Progenitor cell of endocrine pancreas (in vitro differentiated cells): ENCODE measurements around the gene H2AZ2. TPM values are rescaled to one million over a fixed set of nuclear protein-coding genes. Genes with fewer than 3 reads are reported as not detected.
"Not testable (repeated sequence)": the region's sequence is repeated elsewhere in the genome, so short reads cannot be mapped to it uniquely, and the experiment has no call there.

Experiments used
- DNase-seq: peaks from one replicate; pipeline ENCODE4 v3.0.0; 2021; ENCODE audit warnings: low spot score; ENCODE audit not compliant: unreplicated experiment
- H3K27ac Mint-ChIP-seq: 2 replicates; pipeline ENCODE4 v1.8.0; 2021; ENCODE audit warnings: mild to moderate bottlenecking, moderate library complexity, mixed read lengths
- H3K27me3 Mint-ChIP-seq: 2 replicates; pipeline ENCODE4 v1.8.0; 2021; ENCODE audit warnings: mixed read lengths
- H3K36me3 Mint-ChIP-seq: 2 replicates; pipeline ENCODE4 v1.8.0; 2022; ENCODE audit warnings: mixed read lengths; ENCODE audit not compliant: insufficient read depth
- H3K4me1 Mint-ChIP-seq: 2 replicates; pipeline ENCODE4 v1.8.0; 2021; ENCODE audit warnings: low read depth, mixed read lengths
- H3K4me3 Mint-ChIP-seq: 2 replicates; pipeline ENCODE4 v1.8.0; 2021; ENCODE audit warnings: low read depth, mild to moderate bottlenecking, moderate library complexity, mixed read lengths
- H3K9me3 Mint-ChIP-seq: 2 replicates; pipeline ENCODE4 v1.8.0; 2021; ENCODE audit warnings: low read depth, mixed read lengths
- CTCF ChIP-seq: fragments of 200-600 bp; sonication (generic); IDR thresholded peaks from one replicate; pipeline ENCODE4 v1.5.0; 2021; ENCODE audit warnings: antibody characterized with exemption, mild to moderate bottlenecking; ENCODE audit not compliant: unreplicated experiment
- total RNA-seq: library from RNA; stranded (reverse); gene quantifications from 2 replicates; pipeline ENCODE4 v1.2.1, GENCODE V29; 2021

H2AZ2 gene
- total RNA-seq, 1 donor from 2014 or later, result 244 TPM

- Mint-ChIP-seq H3K27me3 (peaks cover 5% of the 10 kb centered on the region), H3K9me3 (peaks cover 5% of the 10 kb centered on the region), H3K27ac (no peak overlapping the region), H3K4me3 (no peak overlapping the region), H3K36me3 (no peaks in the 10 kb centered on the region), H3K4me1 (no peaks in the 10 kb centered on the region)
- no peak for DNase-seq
- TF ChIP-seq CTCF, result no peak
Measured at GRCh38 chr7:44867073-44867995, 19.4 kb upstream of the H2AZ2 start.

GRCh38 chr7:44861949-44862348, 14.1 kb upstream of the H2AZ2 start:
- not testable (repeated sequence) for DNase-seq, H3K4me1 Mint-ChIP-seq, H3K9me3 Mint-ChIP-seq, H3K27me3 Mint-ChIP-seq, H3K4me3 Mint-ChIP-seq, H3K36me3 Mint-ChIP-seq, H3K27ac Mint-ChIP-seq

GRCh38 chr7:44858161-44858560, 10.3 kb upstream of the H2AZ2 start:
- Mint-ChIP-seq H3K4me3 (no peak overlapping the region), H3K36me3 (no peaks in the 10 kb centered on the region), H3K4me1 (no peaks in the 10 kb centered on the region), H3K9me3 (no peaks in the 10 kb centered on the region), H3K27ac (no peak overlapping the region), H3K27me3 (peaks cover 5% of the 10 kb centered on the region)
- DNase-seq, result no peak
- TF ChIP-seq CTCF, result peak; percentile 19

- no peak overlapping the region for H3K27ac Mint-ChIP-seq
- no peak overlapping the region for H3K4me3 Mint-ChIP-seq
- H3K36me3 Mint-ChIP-seq, result no peaks in the 10 kb centered on the region
- H3K27me3 Mint-ChIP-seq, result no peaks in the 10 kb centered on the region
- TF ChIP-seq CTCF, result no peak
- H3K4me1 Mint-ChIP-seq, result no peaks in the 10 kb centered on the region
- no peaks in the 10 kb centered on the region for H3K9me3 Mint-ChIP-seq
- no peak for DNase-seq
Measured at GRCh38 chr7:44854644-44855364, 6.9 kb upstream of the H2AZ2 start.

GRCh38 chr7:44853391-44853790, 5.5 kb upstream of the H2AZ2 start:
- DNase-seq, result no peak
- Mint-ChIP-seq H3K27ac (no peak overlapping the region), H3K36me3 (no peaks in the 10 kb centered on the region), H3K9me3 (no peaks in the 10 kb centered on the region), H3K4me1 (peaks cover under 1% of the 10 kb centered on the region), H3K27me3 (no peaks in the 10 kb centered on the region), H3K4me3 (no peak overlapping the region)
- TF ChIP-seq CTCF, result no peak
